CD4-positive, CD25-positive, alpha-beta regulatory T cell (primary cell): ENCODE data around the gene KRTAP5-6. TPM values are rescaled to one million over a fixed set of nuclear protein-coding genes. Genes with fewer than 3 reads are reported as not detected.

Source experiments
- ATAC-seq, 2 donors: fragments of 150-1000 bp; cut with Tn5 transposase; one replicate each; pipeline ENCODE4 v1.10.0; 2021; ENCODE audit warnings: low read depth in 2 of 2, moderate number of reproducible peaks in 2 of 2, moderate library complexity in 1 of 2
- DNase-seq, 3 donors: peaks; one replicate each; pipeline versions ENCODE4 v3.0.0 to v3.0.0-alpha.2; 2012 to 2022; ENCODE audit warnings: mixed read lengths in 1 of 3
- H3K27ac ChIP-seq: one replicate; pipeline ENCODE4 v1.7.0; 2013; ENCODE audit warnings: mild to moderate bottlenecking, low read length; ENCODE audit not compliant: insufficient read depth, poor library complexity, severe bottlenecking
- H3K27me3 ChIP-seq: one replicate; pipeline ENCODE4 v1.7.0; 2013; ENCODE audit warnings: low read length; ENCODE audit not compliant: control insufficient read depth, insufficient read depth
- H3K36me3 ChIP-seq: one replicate; pipeline ENCODE4 v1.7.0; 2013; ENCODE audit warnings: mild to moderate bottlenecking, low read length, moderate library complexity; ENCODE audit not compliant: control insufficient read depth, insufficient read depth
- H3K4me1 ChIP-seq: 2 replicates; pipeline ENCODE4 v1.7.0; 2013; ENCODE audit warnings: mild to moderate bottlenecking, low read length; ENCODE audit not compliant: insufficient read depth, control insufficient read depth, poor library complexity, severe bottlenecking
- H3K4me3 ChIP-seq: one replicate; pipeline ENCODE4 v1.7.0; 2013; ENCODE audit warnings: low read depth, mild to moderate bottlenecking, low read length, moderate library complexity
- H3K9me3 ChIP-seq, 2 experiments: 1 replicate in 1 of 2; 2 replicates in 1 of 2; pipeline ENCODE4 v1.7.0; 2013; ENCODE audit warnings: low read length in 2 of 2, mild to moderate bottlenecking in 1 of 2, moderate library complexity in 1 of 2; ENCODE audit not compliant: control insufficient read depth in 2 of 2
- H3K27ac Mint-ChIP-seq, 3 donors: one replicate each; pipeline ENCODE4 v1.8.0; 2020 to 2022; ENCODE audit warnings: mild to moderate bottlenecking in 3 of 3, mixed read lengths in 3 of 3, moderate library complexity in 2 of 3
- H3K27me3 Mint-ChIP-seq: one replicate; pipeline ENCODE4 v1.8.0; 2022; ENCODE audit warnings: mild to moderate bottlenecking, mixed read lengths
- H3K36me3 Mint-ChIP-seq: one replicate; pipeline ENCODE4 v1.8.0; 2020; ENCODE audit warnings: mixed read lengths
- H3K4me1 Mint-ChIP-seq, 4 donors: one replicate each; pipeline ENCODE4 v1.8.0; 2020 to 2022; ENCODE audit warnings: mixed read lengths in 4 of 4, mild to moderate bottlenecking in 1 of 4
- H3K4me3 Mint-ChIP-seq, 4 donors: one replicate each; pipeline ENCODE4 v1.8.0; 2020 to 2022; ENCODE audit warnings: mild to moderate bottlenecking in 4 of 4, mixed read lengths in 4 of 4, moderate library complexity in 3 of 4
- H3K9me3 Mint-ChIP-seq, 7 donors: one replicate each; pipeline ENCODE4 v1.8.0; 2020 to 2022; ENCODE audit warnings: mixed read lengths in 7 of 7, mild to moderate bottlenecking in 3 of 7, moderate library complexity in 2 of 7
- polyA plus RNA-seq, 4 donors: library from polyadenylated mRNA; unstranded; fragments of 300-500 nt; fragmentation: Illumina TruSeq; gene quantifications; one replicate each; pipeline ENCODE4 v1.2.3, GENCODE V29; 2021
- total RNA-seq: library from RNA; stranded (reverse); gene quantifications from one replicate; pipeline ENCODE4 v1.2.3, GENCODE V29; 2022

KRTAP5-6 gene
- total and polyA plus RNA-seq, 5 donors from 2014 or later: not detected

DNA sequence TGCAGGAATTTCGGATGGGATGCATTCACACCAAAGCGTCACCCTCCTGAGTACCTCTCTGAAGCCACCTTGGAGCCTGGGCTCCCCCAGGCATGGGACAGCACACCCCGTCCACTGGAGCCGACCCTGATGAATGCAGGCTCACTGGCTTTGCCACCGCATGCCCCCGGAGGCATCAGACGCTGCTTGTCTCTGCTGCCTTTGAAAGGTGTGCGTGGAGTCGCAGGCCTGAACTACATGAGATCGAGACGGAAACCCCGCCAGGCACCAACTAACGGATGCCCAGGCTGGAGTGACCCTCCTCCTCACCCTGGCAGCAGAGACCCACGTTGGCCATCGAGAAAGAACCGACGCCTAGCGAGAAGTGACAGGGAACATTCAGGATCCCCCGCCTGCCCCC is 45.0 kb upstream of the KRTAP5-6 start:
- H3K36me3 Mint-ChIP-seq: no peaks in the 10 kb centered on the region
- no peaks in the 10 kb centered on the region for H3K27me3 ChIP-seq
- no peaks in the 10 kb centered on the region for H3K4me1 Mint-ChIP-seq

DNA sequence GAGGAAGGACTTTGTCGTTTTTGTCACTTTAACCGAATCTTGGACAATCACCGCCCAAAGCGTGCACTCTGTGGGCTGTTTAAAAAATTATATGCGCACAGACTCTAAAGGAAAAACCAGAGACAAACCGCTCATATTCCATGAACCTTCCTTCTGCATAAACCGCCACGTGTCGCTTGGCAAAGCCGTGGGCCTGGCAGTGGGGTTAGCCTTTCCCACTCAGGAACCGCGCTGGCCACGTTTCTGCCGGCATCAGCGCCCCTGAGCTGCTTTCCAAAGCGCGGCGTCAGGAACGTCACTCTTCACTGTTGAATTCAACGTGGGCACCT is 44.6 kb upstream of the KRTAP5-6 start:
- Histone ChIP-seq H3K36me3 (no peaks in the 10 kb centered on the region), H3K27me3 (no peaks in the 10 kb centered on the region), H3K27ac (no peak overlapping the region), H3K9me3 (no peaks in the 10 kb centered on the region), H3K4me1 (peaks cover 3% of the 10 kb centered on the region), H3K4me3 (no peak overlapping the region)
- H3K9me3 Mint-ChIP-seq: no peaks in the 10 kb centered on the region
- H3K36me3 Mint-ChIP-seq: no peaks in the 10 kb centered on the region
- ATAC-seq (no peak), DNase-seq (no peak)
- H3K27me3 Mint-ChIP-seq: peaks cover 18% of the 10 kb centered on the region
- H3K4me3 Mint-ChIP-seq: no peak overlapping the region
- H3K27ac Mint-ChIP-seq: no peak overlapping the region
- no peaks in the 10 kb centered on the region for H3K4me1 Mint-ChIP-seq

More for the DNA sequence above, 45.0 kb upstream of the KRTAP5-6 start:
- DNase-seq (no peak), ATAC-seq (no peak)
- Mint-ChIP-seq H3K9me3 (no peaks in the 10 kb centered on the region), H3K4me3 (no peak overlapping the region), H3K27ac (no peak overlapping the region), H3K27me3 (peaks cover 18% of the 10 kb centered on the region)
- no peaks in the 10 kb centered on the region for H3K9me3 ChIP-seq
- H3K36me3 ChIP-seq: no peaks in the 10 kb centered on the region
- H3K27ac ChIP-seq: no peak overlapping the region
- no peak overlapping the region for H3K4me3 ChIP-seq
- H3K4me1 ChIP-seq: peaks cover 3% of the 10 kb centered on the region

DNA sequence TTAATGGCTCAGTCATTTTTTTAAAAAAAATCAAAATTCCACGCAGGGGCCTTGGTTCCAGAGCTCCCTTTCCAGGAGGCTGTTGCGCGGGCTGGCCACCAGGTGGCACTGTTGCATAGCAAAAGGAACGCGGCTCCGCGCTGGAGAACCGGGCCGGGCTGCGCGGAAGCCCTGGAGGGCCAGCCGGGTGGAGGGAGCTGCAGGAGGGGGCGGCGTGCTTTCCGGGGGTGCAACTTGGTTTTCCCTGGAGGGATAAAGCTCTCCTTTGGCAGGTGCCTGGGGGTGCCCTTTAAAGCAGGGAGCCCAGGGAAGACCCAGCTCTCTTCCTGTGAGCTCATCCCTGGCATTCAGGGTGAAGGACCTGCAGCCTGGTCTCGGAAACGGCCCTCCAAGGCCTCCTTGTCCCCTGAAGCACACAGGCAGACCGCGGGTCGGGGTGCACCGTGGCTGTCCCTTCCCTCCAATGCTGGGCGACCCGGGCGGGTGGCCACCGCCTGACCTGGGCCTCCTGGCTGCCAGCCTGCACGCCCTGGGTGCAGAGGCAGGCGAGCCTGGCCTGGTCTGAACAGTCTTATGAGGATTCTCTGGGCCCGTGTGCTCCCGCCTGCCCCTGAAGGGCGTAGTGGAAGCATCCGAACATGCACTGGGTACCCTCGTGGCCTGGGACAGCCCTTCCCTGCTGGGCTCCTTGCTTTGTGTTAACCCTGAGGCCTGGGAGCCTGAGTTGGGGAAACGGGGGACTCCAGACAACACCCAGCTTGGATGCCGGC is 44.0 kb upstream of the KRTAP5-6 start:
- H3K36me3 Mint-ChIP-seq: no peaks in the 10 kb centered on the region
- no peak overlapping the region for H3K4me3 Mint-ChIP-seq
- H3K36me3 ChIP-seq: no peaks in the 10 kb centered on the region
- H3K9me3 Mint-ChIP-seq: no peaks in the 10 kb centered on the region
- no peak overlapping the region for H3K27ac Mint-ChIP-seq
- peak; percentile 50 to 72 (median 65) for DNase-seq
- no peaks in the 10 kb centered on the region for H3K9me3 ChIP-seq
- H3K27me3 Mint-ChIP-seq: peaks cover 18% of the 10 kb centered on the region
- H3K27ac ChIP-seq: no peak overlapping the region
- no peak overlapping the region for H3K4me3 ChIP-seq
- H3K4me1 ChIP-seq: peaks cover 3% of the 10 kb centered on the region
- H3K27me3 ChIP-seq: no peaks in the 10 kb centered on the region
- H3K4me1 Mint-ChIP-seq: no peaks in the 10 kb centered on the region
- ATAC-seq: peak; percentile 62 to 75

DNA sequence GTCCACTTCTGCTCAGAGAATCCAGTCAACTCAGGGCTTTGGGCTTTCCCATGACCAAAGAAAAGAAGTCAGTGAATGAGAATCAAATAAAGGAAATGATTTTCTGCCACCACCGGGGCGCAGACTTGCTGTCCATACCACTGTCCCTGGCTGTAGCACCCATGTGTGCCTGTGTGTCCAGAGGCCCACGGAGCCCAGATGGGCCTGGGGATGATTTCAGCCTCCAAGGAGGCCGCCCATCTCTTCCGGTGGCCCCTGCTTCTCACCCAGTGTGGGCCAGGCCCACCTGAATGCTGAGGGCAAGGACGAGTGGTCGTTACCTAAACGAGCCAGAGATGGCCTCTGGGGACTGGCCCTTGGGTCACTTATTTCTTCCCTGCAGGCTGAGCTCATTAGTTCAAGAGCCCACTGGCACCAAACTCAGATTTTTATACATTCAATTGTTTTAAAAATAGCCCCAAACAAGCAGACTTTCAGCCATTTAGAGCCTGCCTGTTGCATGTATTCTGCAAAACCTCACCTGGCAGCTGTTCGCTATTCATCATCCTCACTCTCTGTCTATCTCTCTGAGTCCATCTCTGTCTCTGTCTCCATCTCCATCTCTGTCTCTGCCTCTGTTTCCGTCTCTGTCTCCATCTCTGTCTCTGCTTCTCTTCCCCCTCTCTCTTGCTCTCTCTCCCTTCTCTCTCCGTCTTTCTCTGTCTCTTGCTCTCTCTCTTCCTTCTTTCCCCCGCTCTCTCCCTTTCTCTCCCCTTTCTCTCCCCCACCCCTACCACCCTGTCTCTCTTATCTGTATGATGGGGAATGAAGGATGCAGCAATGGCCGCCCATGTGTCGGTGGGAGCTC is 43.2 kb upstream of the KRTAP5-6 start:
- no peak overlapping the region for H3K4me3 ChIP-seq
- H3K27ac ChIP-seq: no peak overlapping the region
- Mint-ChIP-seq H3K9me3 (no peaks in the 10 kb centered on the region), H3K27ac (no peak overlapping the region), H3K36me3 (no peaks in the 10 kb centered on the region), H3K4me1 (no peaks in the 10 kb centered on the region), H3K4me3 (no peak overlapping the region), H3K27me3 (peaks cover 23% of the 10 kb centered on the region)
- H3K27me3 ChIP-seq: no peaks in the 10 kb centered on the region
- DNase-seq: no peak
- H3K4me1 ChIP-seq: peaks cover 3% of the 10 kb centered on the region
- H3K36me3 ChIP-seq: no peaks in the 10 kb centered on the region
- H3K9me3 ChIP-seq: no peaks in the 10 kb centered on the region
- ATAC-seq: no peak

DNA sequence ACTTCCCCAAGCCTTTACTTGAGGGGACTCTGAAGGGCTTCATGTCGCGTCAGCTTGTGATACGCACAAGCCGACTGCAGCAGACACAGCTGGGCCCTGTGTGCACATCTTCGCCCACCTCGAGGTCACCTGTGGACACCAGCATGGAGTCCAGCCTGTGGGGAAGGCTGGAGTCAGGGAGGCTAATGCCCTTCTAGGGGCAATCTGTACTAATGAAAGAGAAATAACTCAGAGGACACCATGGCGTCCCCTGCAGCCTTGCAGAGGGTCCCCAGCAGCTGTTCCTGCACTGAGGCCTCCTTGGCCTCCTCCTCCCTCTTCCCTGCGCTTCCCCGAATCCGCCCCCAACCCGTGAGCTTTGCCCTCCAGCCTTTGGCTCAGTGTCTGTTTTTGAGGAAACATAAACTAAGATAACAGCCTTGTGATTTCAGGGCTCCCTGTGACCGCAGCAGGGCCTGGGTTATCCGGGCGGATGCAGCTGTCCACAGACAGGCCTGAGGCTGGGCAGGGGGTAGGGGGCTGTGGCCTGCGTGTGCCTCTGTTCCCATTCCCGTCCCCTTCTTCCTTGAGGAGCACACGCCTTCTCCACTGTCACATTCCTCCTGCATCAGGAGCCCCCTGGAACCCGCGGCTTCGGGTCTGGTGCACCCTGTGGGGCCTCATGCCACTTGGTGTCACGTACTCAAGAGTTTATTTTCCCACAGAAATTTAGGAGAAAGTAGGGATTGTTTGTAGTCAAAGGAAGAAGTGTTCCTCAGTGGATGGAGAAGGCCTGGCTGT is 42.4 kb upstream of the KRTAP5-6 start:
- peaks cover 3% of the 10 kb centered on the region for H3K4me1 ChIP-seq
- no peaks in the 10 kb centered on the region for H3K27me3 ChIP-seq
- Mint-ChIP-seq H3K27ac (peak overlapping the region in 1 of 3 donors; percentile 88), H3K4me3 (no peak overlapping the region), H3K36me3 (no peaks in the 10 kb centered on the region), H3K27me3 (peaks cover 31% of the 10 kb centered on the region), H3K9me3 (no peaks in the 10 kb centered on the region), H3K4me1 (peaks cover 0 to 4% (median under 1%) of the 10 kb centered on the region in 4 donors)
- ATAC-seq: no peak
- no peaks in the 10 kb centered on the region for H3K9me3 ChIP-seq
- H3K4me3 ChIP-seq: no peak overlapping the region
- no peaks in the 10 kb centered on the region for H3K36me3 ChIP-seq
- H3K27ac ChIP-seq: no peak overlapping the region
- DNase-seq: no peak

DNA sequence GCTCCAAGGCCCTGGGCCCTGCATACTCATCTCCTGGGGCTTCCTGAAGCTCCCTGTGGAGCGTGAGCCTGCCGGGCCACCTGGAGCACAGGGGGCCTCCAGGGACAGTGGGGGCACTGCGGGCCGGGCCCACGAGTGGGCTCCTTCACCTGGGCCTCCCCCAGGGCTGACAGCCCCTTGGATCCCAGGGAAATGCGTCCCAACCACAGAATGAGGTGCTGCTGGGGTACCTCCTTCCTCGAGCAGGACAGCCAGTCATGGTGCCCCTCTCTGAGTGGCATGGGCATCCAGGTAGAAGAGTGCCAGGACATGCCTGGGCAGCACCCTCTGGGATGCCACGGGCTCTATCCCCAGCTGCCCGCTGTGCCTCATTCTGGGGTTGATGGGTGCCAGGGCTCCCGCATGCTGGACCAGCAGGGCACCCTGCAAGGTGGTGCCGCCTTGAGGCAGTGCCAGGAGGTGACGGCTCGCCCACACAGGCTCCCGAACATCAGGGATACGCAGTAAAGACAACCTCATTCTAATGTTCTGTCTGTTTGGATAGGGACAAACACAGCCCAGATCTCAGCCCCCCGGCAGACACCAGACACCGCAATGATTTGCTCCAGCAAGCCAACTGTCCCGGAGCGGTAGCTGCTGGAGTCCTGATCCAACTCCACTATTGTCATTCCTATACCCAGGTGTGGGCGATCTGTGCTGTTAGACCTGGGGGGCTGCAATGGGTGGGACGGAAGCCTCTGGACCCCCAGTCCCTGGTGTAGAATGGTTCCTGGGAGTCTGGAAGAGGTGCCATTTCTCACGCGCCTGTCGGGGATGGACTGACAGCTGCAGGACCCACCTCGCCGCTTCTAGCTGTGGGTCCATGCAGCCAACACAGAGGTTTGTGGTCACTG is 41.6 kb upstream of the KRTAP5-6 start:
- Histone ChIP-seq H3K27me3 (no peaks in the 10 kb centered on the region), H3K4me3 (no peak overlapping the region), H3K9me3 (no peaks in the 10 kb centered on the region), H3K27ac (no peak overlapping the region), H3K36me3 (no peaks in the 10 kb centered on the region), H3K4me1 (peaks cover 3% of the 10 kb centered on the region)
- Mint-ChIP-seq H3K9me3 (no peaks in the 10 kb centered on the region), H3K4me1 (peaks cover 0 to 10% (median 3%) of the 10 kb centered on the region in 4 donors), H3K36me3 (no peaks in the 10 kb centered on the region), H3K4me3 (no peak overlapping the region), H3K27me3 (peaks cover 39% of the 10 kb centered on the region), H3K27ac (no peak overlapping the region)
- DNase-seq (no peak), ATAC-seq (no peak)

DNA sequence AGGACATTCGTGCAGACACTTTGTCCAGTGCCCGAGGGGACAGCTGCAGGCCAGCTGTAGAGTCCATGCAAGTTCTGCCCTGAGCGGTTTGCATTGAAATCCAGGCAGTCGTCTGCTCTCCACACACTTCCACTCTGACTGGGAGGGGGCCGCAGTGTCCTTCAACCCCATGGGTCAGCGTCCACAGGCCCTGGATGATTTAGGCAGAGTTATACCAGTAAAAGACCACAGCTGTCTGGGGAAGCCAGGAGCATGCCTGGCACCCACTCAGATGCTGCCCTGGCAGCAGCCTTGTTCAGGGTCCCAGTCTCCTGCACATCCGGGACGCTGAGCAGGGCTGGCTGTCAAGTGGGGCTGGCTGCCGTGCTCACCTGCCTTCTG is 40.9 kb upstream of the KRTAP5-6 start:
- no peaks in the 10 kb centered on the region for H3K36me3 Mint-ChIP-seq
- no peak overlapping the region for H3K4me3 ChIP-seq
- peaks cover 40% of the 10 kb centered on the region for H3K27me3 Mint-ChIP-seq

More for the DNA sequence above, 40.9 kb upstream of the KRTAP5-6 start:
- Histone ChIP-seq H3K27ac (no peak overlapping the region), H3K27me3 (no peaks in the 10 kb centered on the region), H3K36me3 (no peaks in the 10 kb centered on the region), H3K4me1 (peaks cover 3% of the 10 kb centered on the region), H3K9me3 (no peaks in the 10 kb centered on the region)
- peaks cover 0 to 10% (median 3%) of the 10 kb centered on the region in 4 donors for H3K4me1 Mint-ChIP-seq
- DNase-seq (no peak), ATAC-seq (no peak)
- H3K4me3 Mint-ChIP-seq: no peak overlapping the region
- H3K27ac Mint-ChIP-seq: no peak overlapping the region
- H3K9me3 Mint-ChIP-seq: no peaks in the 10 kb centered on the region
